Subcutaneous adipose tissue (tissue), 1 donor: Measurements from ENCODE around the gene LOC101059915.

Experiments
- CTCF ChIP-seq: fragments of 450-650 bp; IDR thresholded peaks from one replicate; pipeline ENCODE4 v1.5.1; 2016; ENCODE audit warnings: low read depth, mild to moderate bottlenecking, control low read depth, antibody characterized with exemption, moderate library complexity

Gene LOC101059915

GRCh38 chrX:71667328-71668247 is at the start of gene LOC101059915:
LOC101059915 (plus strand) TSS chrX:71667546.
- no peak for TF ChIP-seq CTCF

GRCh38 chrX:71617742-71618141 is 49.6 kb upstream of the LOC101059915 start:
- TF ChIP-seq CTCF = no peak

- no peak for TF ChIP-seq CTCF
These were observed 49.0 kb upstream of the LOC101059915 start, which contains the start of gene CXCR3 for GRCh38 chrX:71618303-71618721. CXCR3 (minus strand) TSS chrX:71618511; CDS start chrX:71618449, 62 bp downstream.

GRCh38 chrX:71618787-71619186 is 48.6 kb upstream of the LOC101059915 start:
- no peak for TF ChIP-seq CTCF

GRCh38 chrX:71619193-71619592 is 48.2 kb upstream of the LOC101059915 start:
- no peak for TF ChIP-seq CTCF

- TF ChIP-seq CTCF = no peak
These were observed 47.4 kb upstream of the LOC101059915 start for GRCh38 chrX:71619986-71620385.

GRCh38 chrX:71621603-71622002 is 45.7 kb upstream of the LOC101059915 start:
- no peak for TF ChIP-seq CTCF
